Measurements from ENCODE around the gene GOLGA8K.
"Not testable (repeated sequence)": the region's sequence is repeated elsewhere in the genome, so short reads cannot be mapped to it uniquely, and the experiment has no call there.

The GOLGA8K gene
- 0 to 0.96 (median 0.14) reads per million in 18 experiments for total RNA-seq

- DNase-seq, result not testable (repeated sequence)
These were observed at the start of gene GOLGA8K for GRCh38 chr15:32403192-32403591. TSS of gene GOLGA8K (minus strand) at chr15:32403292. CDS start at chr15:32403194, 98 bp downstream.

GRCh38 chr15:32440445-32440977 lies 37.4 kb upstream of the GOLGA8K start:
- DNase-seq, result not testable (repeated sequence)

GRCh38 chr15:32434102-32434963 lies 31.2 kb upstream of the GOLGA8K start:
- not testable (repeated sequence) for DNase-seq

GRCh38 chr15:32427635-32428034 lies 24.5 kb upstream of the GOLGA8K start:
- not testable (repeated sequence) for DNase-seq

- peak; percentile 2 to 33 for DNase-seq
These were observed 23.4 kb upstream of the GOLGA8K start for GRCh38 chr15:32426511-32426910.

- not testable (repeated sequence) for DNase-seq
These were observed 4.8 kb upstream of the GOLGA8K start for GRCh38 chr15:32407903-32408302.

GRCh38 chr15:32396522-32396921 lies 6.6 kb downstream of the GOLGA8K start:
- not testable (repeated sequence) for DNase-seq

GRCh38 chr15:32394745-32395144 lies 8.3 kb downstream of the GOLGA8K start:
- not testable (repeated sequence) for DNase-seq

GRCh38 chr15:32388050-32388648 lies 14.9 kb downstream of the GOLGA8K start:
- DNase-seq, result not testable (repeated sequence)

GRCh38 chr15:32385823-32386495 lies 17.1 kb downstream of the GOLGA8K start:
- not testable (repeated sequence) for DNase-seq

- not testable (repeated sequence) for DNase-seq
These were observed 28.9 kb downstream of the GOLGA8K start for GRCh38 chr15:32374185-32374584.

GRCh38 chr15:32373707-32374106 lies 29.4 kb downstream of the GOLGA8K start:
- not testable (repeated sequence) for DNase-seq

GRCh38 chr15:32372075-32372474 lies 31.0 kb downstream of the GOLGA8K start:
- DNase-seq, result not testable (repeated sequence)

- not testable (repeated sequence) for DNase-seq
These were observed 32.6 kb downstream of the GOLGA8K start for GRCh38 chr15:32370526-32370925.

GRCh38 chr15:32370064-32370463 lies 33.0 kb downstream of the GOLGA8K start:
- DNase-seq, result not testable (repeated sequence)

GRCh38 chr15:32366492-32366891 lies 36.6 kb downstream of the GOLGA8K start:
- not testable (repeated sequence) for DNase-seq

- DNase-seq, result not testable (repeated sequence)
These were observed 37.1 kb downstream of the GOLGA8K start for GRCh38 chr15:32365955-32366354.

- DNase-seq, result not testable (repeated sequence)
These were observed 38.1 kb downstream of the GOLGA8K start for GRCh38 chr15:32364944-32365343.

GRCh38 chr15:32363449-32363848 lies 39.6 kb downstream of the GOLGA8K start:
- not testable (repeated sequence) for DNase-seq

GRCh38 chr15:32361662-32362061 lies 41.4 kb downstream of the GOLGA8K start:
- DNase-seq, result not testable (repeated sequence)

- DNase-seq, result not testable (repeated sequence)
These were observed 44.6 kb downstream of the GOLGA8K start for GRCh38 chr15:32358462-32358861.

GRCh38 chr15:32356909-32357308 lies 46.2 kb downstream of the GOLGA8K start:
- not testable (repeated sequence) for DNase-seq

- DNase-seq, result not testable (repeated sequence)
These were observed 50.3 kb downstream of the GOLGA8K start for GRCh38 chr15:32352748-32353147.
